GM21576 (cell line): Measurements from ENCODE around the gene MEIG1.
"Not testable (repeated sequence)": the region's sequence is repeated elsewhere in the genome, so short reads cannot be mapped to it uniquely, and the experiment has no call there.

Experiments used
- ATAC-seq: cut with Tn5 transposase; IDR thresholded peaks from one replicate; pipeline ENCODE4 v1.9.1; 2021; ENCODE audit warnings: mild to moderate bottlenecking, moderate library complexity; ENCODE audit not compliant: unreplicated experiment

The MEIG1 gene

DNA sequence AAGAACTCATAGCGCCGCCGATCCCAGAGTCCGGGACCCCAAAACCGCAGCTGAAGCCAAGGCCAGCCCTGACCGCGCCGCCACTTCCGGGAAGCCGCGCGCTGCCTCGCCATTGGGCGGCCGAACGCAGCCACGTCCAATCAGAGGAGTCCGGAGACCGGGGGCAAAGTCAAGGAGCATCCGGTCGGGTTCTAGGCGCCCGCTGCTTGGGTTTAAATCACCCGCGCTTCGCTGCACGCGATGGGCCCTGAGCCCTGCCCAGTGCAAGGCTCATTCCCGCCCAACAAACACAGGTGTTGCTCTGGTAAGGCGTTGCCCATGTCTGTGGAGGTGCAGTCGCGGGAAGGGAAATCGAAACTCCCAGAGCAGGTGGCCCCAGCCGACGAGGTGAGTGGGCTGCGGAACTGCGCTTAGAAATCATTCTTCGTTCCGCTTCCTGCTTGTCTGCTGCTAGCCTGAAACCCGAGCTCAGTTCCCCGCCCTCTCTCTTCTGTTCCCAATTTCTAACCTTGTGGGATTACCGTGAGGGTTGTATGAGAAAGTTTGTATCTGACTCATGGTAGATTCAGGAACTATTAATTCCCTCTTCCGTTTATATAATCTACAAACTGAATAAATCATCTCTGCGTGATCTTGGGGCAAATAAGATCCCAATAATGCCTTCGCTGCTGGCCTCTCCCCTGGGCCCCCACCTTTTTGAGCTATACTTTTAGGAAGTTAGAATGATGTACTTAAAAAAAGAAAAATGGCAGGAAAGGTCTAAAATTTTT is 5.0 kb upstream of the MEIG1 start, which contains the start of gene DCLRE1C:
DCLRE1C (minus strand) TSS at position 96 of the 770 bp plus-strand sequence; CDS start at position 10, 86 bp downstream.
- peak; percentile 65 for ATAC-seq

DNA sequence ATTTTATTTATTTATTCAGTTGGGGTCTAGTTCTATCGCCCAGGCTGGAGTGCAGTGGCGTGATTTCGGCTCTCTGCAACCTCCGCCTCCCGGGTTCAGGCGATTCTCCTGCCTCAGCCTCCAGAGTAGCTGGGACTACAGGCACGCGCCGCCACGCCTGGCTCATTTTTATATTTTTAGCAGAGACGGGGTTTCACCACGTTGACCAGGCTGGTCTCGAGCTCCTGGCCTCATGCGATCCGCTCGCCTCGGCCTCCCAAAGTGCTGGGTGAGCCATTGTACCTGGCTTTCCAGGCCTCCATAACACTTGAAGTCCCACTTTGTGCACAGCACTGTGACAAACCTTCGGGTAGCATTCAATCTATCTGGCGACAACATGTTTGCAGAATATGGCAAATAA is 4.3 kb upstream of the MEIG1 start:
- no peak for ATAC-seq

DNA sequence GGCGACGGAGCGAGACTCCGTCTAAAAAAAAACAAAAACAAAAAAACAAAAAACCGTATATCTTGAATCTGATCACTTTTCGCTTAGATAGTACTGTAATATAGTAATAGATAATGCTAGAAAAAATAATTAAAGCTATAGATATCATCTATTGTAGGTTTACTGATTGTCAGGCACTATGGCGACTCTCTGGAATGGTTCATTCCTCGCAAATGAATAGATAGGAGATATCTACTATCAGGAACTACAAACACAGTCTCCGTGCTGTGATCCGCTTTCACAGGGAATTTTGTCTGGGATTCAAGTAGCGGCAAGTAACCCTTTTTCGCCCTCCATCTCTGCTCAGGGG is 342 bp upstream of the MEIG1 start:
- ATAC-seq, result no peak

DNA sequence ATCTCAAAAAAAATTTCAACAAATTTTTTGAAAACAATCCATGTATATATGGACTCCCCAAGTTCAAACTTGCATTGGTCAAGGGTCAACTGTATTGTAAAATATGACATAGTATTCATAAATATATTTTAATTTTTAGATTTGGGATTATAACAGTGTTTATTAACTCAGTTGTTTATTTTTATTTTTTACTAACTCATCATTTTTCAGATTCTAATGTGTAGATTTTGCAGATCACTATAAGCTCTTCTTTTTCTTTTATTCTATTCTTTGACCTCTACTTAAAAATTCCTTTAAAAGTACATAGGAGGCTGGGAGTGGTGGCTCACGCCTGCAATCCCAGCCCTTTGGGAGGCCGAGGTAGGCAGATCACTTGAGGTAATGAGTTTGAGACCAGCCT is 8.7 kb downstream of the MEIG1 start:
- no peak for ATAC-seq

DNA sequence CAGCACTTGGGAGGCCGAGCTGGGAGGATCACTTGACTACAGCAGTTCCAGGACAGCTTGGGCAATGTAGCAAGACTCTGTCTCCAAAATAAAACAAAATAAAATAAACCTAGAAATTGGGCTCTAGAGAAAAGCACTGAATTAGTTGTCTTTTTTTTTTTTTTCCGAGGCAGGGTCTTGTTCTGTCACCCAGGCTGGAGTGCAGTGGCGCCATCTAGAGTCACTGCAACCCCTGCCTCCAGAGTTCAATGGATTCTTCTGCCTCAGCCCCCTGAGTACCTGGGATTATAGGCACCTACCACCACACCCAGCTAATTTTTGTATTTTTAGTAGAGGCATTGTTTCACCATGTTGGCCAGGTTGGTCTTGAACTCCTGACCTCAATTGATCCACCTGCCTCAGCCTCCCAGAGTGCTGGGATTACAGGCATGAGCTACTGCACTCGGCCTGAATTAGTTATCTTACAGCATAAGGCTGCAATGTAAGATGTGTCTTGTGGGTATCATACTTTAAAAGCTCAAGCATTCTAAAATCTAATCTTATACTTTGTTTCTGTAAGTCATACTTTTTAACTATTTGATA is 12.8 kb downstream of the MEIG1 start:
- no peak for ATAC-seq

DNA sequence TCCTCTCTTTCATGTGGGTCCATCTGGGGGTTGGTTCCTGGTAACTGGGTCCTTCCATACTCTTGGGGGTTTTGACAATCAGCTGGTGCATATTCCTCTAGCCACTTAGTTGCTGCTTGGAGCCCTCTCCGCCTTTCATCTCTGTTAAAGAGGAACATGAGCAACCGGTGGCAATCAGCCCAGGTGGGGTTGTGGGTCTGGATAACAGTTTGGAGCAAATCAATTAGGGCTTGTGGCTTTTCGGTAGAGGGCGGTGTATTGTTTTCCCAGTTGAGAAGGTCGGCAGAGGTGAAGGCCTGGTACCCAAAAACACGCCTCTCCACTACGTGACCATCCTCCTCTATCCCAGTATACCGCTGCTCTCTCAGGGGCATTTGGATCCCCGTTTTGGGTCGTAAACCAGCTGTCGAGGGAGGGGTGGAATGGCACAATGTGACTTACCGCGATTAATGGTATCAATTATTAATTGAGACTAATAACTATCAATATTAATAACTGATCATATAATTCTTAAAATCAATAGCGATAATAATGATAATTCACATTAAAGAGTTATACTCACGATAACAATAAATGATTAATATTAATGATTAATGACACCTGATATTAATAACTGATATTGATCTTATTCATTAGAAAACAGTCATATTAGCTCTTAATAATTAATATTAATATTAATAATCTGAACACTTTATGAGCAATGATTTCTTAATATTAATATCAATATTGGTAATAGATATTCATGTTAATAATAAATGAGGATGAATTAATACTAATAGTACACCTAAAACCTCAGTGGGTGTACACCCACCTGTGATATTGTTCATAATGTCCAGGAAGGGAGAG is 15.2 kb downstream of the MEIG1 start:
- not testable (repeated sequence) for ATAC-seq

DNA sequence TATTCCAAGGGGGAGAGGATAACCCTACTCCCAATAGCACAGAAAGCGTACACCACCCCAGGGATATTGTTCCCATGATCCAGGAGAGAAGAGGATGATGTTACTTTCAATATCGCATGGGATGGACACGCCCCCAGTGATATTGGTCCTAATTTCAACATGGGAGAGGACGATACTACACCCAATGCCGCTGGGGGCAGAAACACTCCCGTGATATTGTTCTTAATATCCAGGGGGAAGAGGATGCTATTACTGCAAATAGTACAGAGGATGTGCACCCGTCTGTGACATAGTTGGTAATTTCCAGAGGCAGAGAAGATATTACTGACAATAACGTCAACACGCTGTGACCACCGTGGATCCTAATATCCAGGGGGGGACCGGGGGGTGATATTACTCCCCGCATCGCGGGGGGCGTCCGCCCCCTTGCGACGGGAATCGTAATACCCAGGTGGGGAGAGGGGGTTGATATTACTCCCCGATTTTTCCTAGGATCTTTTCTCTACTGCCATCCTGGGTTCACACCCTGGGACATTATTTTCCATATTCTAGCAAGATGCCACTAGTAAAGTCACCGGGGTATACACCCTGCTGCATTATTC is 16.6 kb downstream of the MEIG1 start:
- no peak for ATAC-seq

DNA sequence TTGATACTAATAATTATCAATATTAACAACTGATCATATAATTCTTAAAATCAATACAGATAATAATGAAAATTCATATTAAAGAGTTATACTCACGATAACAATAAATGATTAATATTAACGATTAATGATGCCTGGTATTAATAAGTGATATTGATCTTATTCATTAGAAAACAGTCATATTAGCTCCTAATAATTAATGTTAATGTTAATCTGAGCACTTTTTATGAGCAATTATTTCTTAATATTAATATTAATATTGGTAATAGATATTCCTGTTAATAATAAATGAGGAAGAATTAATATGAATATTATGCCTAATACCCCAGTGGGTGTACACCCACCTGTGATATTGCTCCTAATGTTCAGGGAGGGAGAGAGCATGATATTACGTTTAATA is 23.6 kb downstream of the MEIG1 start:
- ATAC-seq, result no peak

DNA sequence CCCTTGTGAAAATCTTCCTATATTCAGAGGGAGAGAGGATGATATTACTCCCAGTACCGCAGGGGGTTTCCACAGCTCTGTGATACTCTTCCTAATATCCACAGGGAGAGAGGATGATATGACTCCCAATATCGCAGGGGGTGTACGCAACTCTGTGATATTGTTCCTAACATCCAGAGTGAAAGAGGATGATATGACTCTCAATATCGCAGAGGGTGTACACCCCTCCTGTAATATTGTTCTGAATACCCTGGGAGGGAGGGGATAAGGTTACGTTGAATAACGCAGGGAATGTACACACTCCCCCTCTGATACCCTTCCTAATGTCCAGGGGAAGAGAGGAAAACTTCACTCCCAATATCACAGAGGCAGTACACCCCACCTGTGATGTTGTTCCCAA is 30.4 kb downstream of the MEIG1 start:
- ATAC-seq, result not testable (repeated sequence)

DNA sequence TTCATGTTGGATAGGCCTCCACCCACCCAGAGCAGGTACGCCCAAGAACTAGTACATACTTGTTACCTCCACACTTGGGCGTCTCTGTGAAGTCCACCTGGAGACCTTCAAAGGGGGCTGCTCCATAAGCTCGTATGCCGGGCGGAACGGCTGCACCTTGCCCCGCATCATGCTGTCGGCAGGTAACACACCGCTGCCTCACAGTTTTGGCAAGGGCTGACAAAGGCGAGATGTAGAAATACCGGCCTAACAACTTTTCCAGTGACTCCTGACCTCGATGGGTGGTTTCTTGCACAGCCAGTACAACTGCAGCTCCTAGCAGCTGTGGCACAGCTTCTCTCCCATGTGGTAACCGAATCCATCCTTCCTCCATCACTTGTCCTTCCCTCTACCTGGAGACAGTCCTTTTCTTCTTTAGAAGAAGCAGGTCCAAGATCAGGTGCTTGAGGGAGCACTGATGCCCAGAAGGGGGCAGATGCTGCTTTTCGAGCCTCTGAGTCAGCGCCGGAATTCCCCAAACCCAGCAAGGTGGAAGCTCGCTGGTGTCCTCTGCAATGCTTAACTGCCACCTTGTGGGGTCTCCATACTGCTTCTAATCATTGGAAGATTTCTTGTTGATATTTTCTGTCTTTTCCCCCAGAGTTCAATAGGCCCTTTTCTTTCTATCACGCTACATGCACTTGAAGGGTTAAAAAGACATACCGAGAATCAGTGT is 32.0 kb downstream of the MEIG1 start:
- ATAC-seq, result not testable (repeated sequence)

DNA sequence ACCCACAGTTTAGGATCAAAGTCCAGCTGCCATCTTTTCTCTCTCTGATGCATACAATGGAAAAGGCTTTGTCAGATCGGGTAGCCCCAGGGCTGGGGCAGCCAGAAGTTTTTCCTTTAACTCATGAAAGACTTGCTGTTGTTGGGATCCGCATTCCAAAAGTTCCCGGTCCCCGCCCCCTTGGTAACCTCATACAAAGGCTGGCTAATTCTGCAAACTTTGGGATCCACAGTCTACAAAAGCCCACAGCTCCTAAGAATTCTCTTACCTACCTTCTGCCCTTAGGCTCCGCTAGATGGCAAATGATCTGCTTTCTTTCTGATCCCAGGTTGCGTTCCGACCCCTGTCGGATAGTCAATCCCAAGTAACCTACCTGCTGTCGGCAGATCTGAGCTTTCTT is 33.1 kb downstream of the MEIG1 start:
- ATAC-seq, result not testable (repeated sequence)

DNA sequence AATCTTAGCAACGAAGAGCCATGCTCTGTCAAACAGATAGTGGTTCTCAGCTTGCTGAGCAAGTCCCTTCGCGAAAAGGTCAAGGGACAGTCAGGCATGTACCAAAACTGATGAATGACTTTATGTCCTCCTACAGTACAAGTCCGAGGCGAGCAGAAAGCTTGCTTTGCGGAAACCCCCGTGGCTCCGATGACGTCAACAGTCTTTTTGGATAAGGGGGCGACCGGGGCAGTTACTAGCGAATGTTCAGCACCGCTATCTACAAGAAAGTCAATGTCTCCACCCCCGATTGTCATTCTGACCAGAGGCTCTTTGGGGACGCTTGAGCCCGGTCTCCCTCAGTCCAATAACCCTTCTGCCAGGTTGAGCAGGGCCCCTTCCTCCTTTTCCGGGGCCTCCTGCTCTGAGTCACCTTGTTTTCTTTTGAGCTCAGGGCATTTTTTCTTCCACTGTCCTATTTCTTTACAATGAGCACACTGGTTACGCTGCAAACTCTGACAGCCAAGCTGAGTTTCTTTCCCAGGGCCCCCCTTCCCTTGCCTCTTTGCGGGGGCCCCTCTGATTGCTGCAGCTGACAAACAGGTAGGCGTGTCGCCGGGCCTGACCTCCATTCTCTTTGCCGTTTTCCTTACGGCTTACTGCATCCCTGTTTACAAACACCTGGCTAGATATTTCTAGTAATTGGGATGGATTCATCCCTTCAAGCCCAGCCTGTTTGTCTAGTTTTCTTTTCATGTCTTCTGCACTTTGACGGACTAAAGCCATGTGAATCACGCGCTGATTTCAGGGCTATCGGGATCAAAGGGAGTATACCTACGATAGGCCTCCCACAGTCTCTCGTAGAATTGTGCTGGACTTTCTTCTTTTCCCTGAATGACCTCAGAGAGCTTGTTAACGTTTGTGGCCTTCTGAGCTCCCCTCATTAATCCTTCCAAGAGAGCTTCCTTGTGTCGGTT is 34.6 kb downstream of the MEIG1 start:
- ATAC-seq, result not testable (repeated sequence)

DNA sequence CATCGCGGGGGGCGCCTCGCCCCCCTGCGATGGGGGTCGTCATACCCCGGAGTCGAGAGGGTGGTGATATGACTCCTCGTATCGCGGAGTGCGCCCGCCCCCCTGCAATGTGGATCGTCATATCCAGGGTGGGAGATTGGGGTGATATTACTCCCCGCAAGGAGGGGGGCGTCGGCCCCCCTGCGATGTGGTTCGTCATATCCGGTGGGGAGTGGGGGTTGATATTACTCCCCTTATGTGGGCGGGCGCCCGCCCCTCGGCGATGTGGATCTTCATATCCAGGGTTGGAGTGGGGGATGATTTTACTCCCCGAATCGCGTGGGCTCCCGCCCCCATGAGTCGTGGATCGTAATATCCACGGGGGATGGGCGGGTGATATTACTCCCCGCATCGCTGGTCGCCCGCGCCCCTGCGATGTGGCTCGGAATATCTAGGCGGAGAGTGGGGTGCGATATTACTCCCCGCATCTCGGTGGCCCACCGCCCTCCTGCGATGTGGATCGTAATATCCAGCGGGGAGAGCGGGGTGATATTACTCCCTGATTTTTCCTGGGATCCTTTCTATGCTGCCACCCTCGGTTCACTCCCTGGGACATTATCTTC is 36.9 kb downstream of the MEIG1 start:
- no peak for ATAC-seq

DNA sequence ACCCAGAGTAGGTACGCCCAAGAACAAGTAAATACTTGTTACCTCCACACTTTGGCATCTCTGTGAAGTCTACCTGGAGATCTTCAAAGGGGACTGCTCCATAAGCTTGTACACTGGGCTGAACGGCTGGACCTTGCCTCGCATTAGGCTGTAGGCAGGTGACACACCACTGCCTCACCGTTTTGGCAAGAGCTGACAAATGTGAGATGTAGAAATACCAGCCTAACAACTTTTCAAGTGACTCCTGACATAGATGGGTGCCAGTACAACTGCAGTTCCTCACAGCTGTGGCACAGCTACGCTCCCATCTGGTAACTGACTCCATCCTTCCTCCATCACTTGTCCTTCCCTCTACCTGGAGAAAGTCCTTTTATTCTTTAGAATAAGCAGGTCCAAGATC is 54.3 kb downstream of the MEIG1 start:
- not testable (repeated sequence) for ATAC-seq

DNA sequence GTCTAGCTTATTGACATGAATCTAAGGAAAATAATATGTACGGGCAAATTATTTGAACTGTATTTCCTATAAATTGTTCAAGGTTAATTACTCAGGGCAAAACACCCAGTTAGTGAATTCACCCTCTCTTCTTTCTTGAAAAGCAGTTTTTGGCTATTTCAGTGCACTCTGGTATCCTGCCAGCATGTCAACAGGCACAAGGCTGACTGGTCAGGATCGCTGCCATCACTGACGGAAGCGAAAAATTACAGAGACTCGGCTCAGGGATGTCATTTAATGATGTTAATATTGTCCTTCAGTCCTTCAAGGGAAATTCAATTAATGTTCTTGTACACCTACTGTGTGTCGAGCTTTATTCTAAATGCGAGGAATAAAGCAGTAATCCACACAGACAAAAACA is 56.3 kb downstream of the MEIG1 start:
- ATAC-seq, result no peak

DNA sequence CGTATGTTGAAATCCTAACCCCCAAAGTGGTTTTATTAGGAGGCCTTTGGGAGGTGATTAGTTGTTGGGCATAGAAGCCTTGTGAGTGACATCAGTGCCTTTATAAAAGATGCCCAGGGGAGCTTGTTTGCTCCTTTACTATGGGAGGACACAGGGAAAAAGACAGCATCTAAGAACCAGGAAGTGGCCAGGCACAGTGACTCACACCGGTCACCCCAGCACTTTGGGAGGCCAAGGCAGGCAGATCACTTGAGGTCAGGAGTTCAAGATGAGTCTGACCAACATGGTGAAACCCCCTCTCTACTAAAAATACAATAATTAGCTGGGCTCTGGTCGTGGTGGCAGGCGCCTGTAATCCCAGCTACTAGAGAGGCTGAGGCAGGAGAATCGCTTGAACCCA is 61.8 kb downstream of the MEIG1 start:
- ATAC-seq, result not testable (repeated sequence)
